Measurements from ENCODE around the gene OR2L3. TPM values are rescaled to one million over a fixed set of nuclear protein-coding genes. Genes with fewer than 3 reads are reported as not detected.
"Not testable (repeated sequence)": the region's sequence is repeated elsewhere in the genome, so short reads cannot be mapped to it uniquely, and the experiment has no call there.

The OR2L3 gene
- total RNA-seq, 3 donors from 2014 or later (not counting 1 experiment from before 2014, with no cell fraction given) = not detected

GRCh38 chr1:248065071-248065470 is 18.4 kb downstream of the OR2L3 start:
- intact Hi-C loops (cut with micrococcal nuclease) = no loop called here
- 86% methylated on average over 2 of the region's 2 CpGs for WGBS (ENCODE audit: insufficient coverage)
- Mint-ChIP-seq H3K27me3 (ENCODE audit: low read depth in 2 of 2) (no peaks in the 10 kb centered on the region), H3K27ac (no peak overlapping the region), H3K9me3 (peaks cover 7 to 14% of the 10 kb centered on the region in 2 donors), H3K36me3 (peaks cover 10% of the 10 kb centered on the region), H3K4me3 (no peak overlapping the region), H3K4me1 (no peaks in the 10 kb centered on the region)
- Histone ChIP-seq H3K27me3 (ENCODE audit: control insufficient read depth, insufficient read depth, low read length) (no peaks in the 10 kb centered on the region), H3K4me3 (ENCODE audit: low read length) (no peak overlapping the region), H3K4me1 (ENCODE audit: control insufficient read depth, insufficient read depth, low read length) (no peaks in the 10 kb centered on the region), H3K27ac (ENCODE audit: low read length) (no peak overlapping the region), H3K9me3 (ENCODE audit: control insufficient read depth, insufficient read depth, low read length) (peaks cover 4% of the 10 kb centered on the region), H3K36me3 (ENCODE audit: control insufficient read depth, insufficient read depth, low read length) (no peaks in the 10 kb centered on the region)
- ATAC-seq (no peak), DNase-seq (no peak)
- no peak for TF ChIP-seq CTCF (IDR thresholded peaks at IDR 0.05)

GRCh38 chr1:248065604-248066003 is 19.0 kb downstream of the OR2L3 start:
- 100% methylated on average over 2 of the region's 3 CpGs for WGBS (ENCODE audit: insufficient coverage)
- H3K27me3 Mint-ChIP-seq (ENCODE audit: low read depth in 2 of 2) = no peaks in the 10 kb centered on the region
- peaks cover 8 to 17% of the 10 kb centered on the region in 2 donors for H3K9me3 Mint-ChIP-seq

GRCh38 chr1:248083864-248084263 is 37.2 kb downstream of the OR2L3 start:
- DNase-seq; H3K36me3 Mint-ChIP-seq; intact Hi-C loops (cut with micrococcal nuclease); H3K4me1 ChIP-seq (ENCODE audit: control insufficient read depth, insufficient read depth, low read length); H3K4me3 ChIP-seq (ENCODE audit: low read length); H3K9me3 ChIP-seq (ENCODE audit: control insufficient read depth, insufficient read depth, low read length); H3K27me3 Mint-ChIP-seq (ENCODE audit: low read depth in 2 of 2); H3K36me3 ChIP-seq (ENCODE audit: control insufficient read depth, insufficient read depth, low read length); H3K27ac ChIP-seq (ENCODE audit: low read length); H3K27ac Mint-ChIP-seq; H3K4me1 Mint-ChIP-seq; H3K4me3 Mint-ChIP-seq; H3K27me3 ChIP-seq (ENCODE audit: control insufficient read depth, insufficient read depth, low read length): not testable (repeated sequence)
- 93% methylated on average over 4 of the region's 17 CpGs for WGBS (ENCODE audit: insufficient coverage)
- H3K9me3 Mint-ChIP-seq = peaks cover 3 to 11% of the 10 kb centered on the region in 2 donors
- peak in 1 of 3 donors; percentile 30 for ATAC-seq

More at GRCh38 chr1:248065604-248066003, 19.0 kb downstream of the OR2L3 start:
- H3K9me3 ChIP-seq (ENCODE audit: control insufficient read depth, insufficient read depth, low read length) = peaks cover 4% of the 10 kb centered on the region
- Mint-ChIP-seq H3K4me1 (no peaks in the 10 kb centered on the region), H3K36me3 (peaks cover 10% of the 10 kb centered on the region), H3K4me3 (no peak overlapping the region), H3K27ac (no peak overlapping the region)
- H3K36me3 ChIP-seq (ENCODE audit: control insufficient read depth, insufficient read depth, low read length) = no peaks in the 10 kb centered on the region
- H3K27ac ChIP-seq (ENCODE audit: low read length) = no peak overlapping the region
- no peak for TF ChIP-seq CTCF (IDR thresholded peaks at IDR 0.05)
- no peak overlapping the region for H3K4me3 ChIP-seq (ENCODE audit: low read length)
- H3K4me1 ChIP-seq (ENCODE audit: control insufficient read depth, insufficient read depth, low read length) = no peaks in the 10 kb centered on the region
- ATAC-seq = no peak
- no peak for DNase-seq
- no peaks in the 10 kb centered on the region for H3K27me3 ChIP-seq (ENCODE audit: control insufficient read depth, insufficient read depth, low read length)
- intact Hi-C loops (cut with micrococcal nuclease) = no loop called here

- ATAC-seq (no peak), DNase-seq (no peak)
- H3K4me3 ChIP-seq (ENCODE audit: low read length) = no peak within 1 kb of the TSS
- H3K4me1 ChIP-seq (ENCODE audit: control insufficient read depth, insufficient read depth, low read length) = no peaks in the 10 kb centered on the region
- no peaks in the 10 kb centered on the region for H3K36me3 ChIP-seq (ENCODE audit: control insufficient read depth, insufficient read depth, low read length)
- 73% methylated on average over 1 of the region's 1 CpG for WGBS (ENCODE audit: insufficient coverage)
- H3K9me3 ChIP-seq (ENCODE audit: control insufficient read depth, insufficient read depth, low read length) = no peaks in the 10 kb centered on the region
- Mint-ChIP-seq H3K27ac (no peak within 1 kb of the TSS), H3K27me3 (ENCODE audit: low read depth in 2 of 2) (no peaks in the 10 kb centered on the region), H3K36me3 (no peaks in the 10 kb centered on the region), H3K4me1 (no peaks in the 10 kb centered on the region), H3K9me3 (peaks cover 10 to 14% of the 10 kb centered on the region in 2 donors), H3K4me3 (no peak within 1 kb of the TSS)
- intact Hi-C loops (cut with micrococcal nuclease) = no loop called here
- no peak within 1 kb of the TSS for H3K27ac ChIP-seq (ENCODE audit: low read length)
- TF ChIP-seq CTCF (IDR thresholded peaks at IDR 0.05) = no peak
- no peaks in the 10 kb centered on the region for H3K27me3 ChIP-seq (ENCODE audit: control insufficient read depth, insufficient read depth, low read length)
Observed at GRCh38 chr1:248094884-248095283, 48.2 kb downstream of the OR2L3 start, which contains the start of gene OR2L13. OR2L13 (plus strand) TSS chr1:248095184; CDS start chr1:248099376, 4,192 bp downstream.
